Pons (tissue), 1 donor: ENCODE data around the gene NEO1.

Source experiments
- DNase-seq: peaks from one replicate; pipeline ENCODE4 v3.0.0-alpha.2; 2016; ENCODE audit warnings: low spot score

NEO1 gene

GRCh38 chr15:73028831-73029451, 23.3 kb upstream of the NEO1 start:
- DNase-seq, result no peak

- no peak for DNase-seq
Observed at GRCh38 chr15:73030122-73030679, 22.1 kb upstream of the NEO1 start.

DNA sequence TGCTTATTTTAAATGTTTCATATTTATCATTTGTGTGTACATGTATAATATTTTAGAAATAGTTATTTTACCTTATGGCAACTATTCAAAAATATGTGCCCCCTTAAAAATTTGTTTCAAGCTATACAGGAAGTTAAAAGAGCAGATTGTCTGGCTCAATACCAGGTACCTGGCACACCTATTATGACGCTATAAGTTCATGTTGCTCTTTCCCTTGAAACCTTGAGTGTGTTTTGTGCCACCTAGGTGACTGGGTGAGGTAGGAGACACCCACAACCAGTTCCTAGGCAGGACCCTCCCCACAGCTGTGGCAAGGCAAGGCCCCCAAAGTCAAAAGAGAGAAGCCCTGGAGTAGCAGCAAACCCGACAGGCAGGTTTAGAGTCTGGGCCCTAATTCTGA, 20.6 kb upstream of the NEO1 start:
- DNase-seq, result no peak

DNA sequence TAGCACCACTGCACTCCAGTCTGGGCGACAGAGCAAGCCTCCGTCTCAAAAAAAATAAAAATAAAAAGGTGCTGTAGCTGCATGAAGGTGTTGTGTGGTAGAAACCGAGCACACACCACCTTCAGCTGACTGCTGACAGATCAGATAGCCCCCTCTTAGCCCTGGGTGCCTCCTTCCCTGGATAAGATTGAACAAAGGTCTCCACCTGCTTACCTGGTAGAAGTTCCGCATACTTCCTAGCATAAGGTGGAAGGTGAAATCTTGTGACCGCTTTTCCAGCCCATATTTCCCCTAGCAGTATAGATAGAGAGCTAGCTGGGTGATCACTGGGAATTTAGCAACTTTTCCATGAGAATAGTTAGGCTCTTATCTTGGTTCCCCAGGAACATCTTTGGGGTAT, 18.7 kb upstream of the NEO1 start:
- no peak for DNase-seq

- DNase-seq, result no peak
Observed at GRCh38 chr15:73034221-73034620, 18.0 kb upstream of the NEO1 start.

DNA sequence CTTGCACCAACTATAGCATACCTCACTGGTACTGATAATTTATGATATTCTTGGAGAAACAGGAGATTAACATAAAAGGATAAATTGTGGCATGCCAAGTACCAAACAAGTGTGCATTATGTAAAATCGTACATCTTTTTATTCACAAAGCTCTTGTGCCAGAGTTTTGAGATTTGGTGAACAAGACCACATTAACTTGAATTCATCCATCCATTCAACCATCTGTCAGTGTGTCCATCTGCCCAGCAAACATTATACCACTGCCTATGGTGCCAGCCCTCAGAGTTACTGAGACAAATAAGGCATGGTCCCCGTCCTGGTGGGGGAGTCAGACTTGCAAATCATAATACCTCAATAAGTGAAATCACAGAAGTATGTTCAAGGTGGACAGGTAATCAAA, 17.0 kb upstream of the NEO1 start:
- DNase-seq, result no peak

DNA sequence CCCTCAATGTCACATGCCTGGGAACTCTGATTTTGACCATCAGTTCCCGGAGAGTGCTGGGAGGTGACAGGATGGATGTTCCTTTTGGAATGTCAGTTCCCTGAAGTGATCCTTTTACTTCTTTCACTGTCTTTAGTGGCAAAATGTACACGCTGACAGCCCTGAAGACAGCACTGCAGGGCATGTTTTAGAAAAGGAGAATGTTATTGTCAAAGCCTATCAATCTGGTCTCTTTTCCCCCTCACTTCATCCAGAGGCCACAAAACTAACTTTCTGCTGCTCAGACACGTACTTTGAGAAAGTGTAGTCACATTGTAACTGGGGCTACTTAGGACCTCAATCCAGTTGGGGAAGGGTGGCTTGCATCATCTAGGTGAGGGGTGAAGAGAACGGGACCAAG, 14.0 kb upstream of the NEO1 start:
- no peak for DNase-seq

DNA sequence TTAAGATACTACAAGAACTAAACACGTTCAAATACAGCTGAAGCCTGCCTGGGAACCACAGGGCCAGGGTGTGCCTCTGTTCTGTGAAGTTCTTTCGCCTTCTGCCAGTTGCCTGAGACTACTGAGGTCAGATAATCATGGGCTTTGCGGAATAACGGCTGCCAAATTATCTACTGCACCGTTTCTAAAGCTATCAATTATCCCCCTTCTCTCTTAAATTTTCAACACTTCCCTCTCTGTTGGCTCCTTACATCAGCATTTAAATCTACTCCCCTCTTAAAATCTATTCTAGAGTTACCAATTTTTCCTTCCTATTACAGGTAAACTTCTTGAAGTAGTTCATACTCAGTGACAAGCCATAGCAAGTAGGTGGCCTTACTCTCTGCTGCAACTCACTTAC, 6.2 kb upstream of the NEO1 start:
- DNase-seq, result no peak

DNA sequence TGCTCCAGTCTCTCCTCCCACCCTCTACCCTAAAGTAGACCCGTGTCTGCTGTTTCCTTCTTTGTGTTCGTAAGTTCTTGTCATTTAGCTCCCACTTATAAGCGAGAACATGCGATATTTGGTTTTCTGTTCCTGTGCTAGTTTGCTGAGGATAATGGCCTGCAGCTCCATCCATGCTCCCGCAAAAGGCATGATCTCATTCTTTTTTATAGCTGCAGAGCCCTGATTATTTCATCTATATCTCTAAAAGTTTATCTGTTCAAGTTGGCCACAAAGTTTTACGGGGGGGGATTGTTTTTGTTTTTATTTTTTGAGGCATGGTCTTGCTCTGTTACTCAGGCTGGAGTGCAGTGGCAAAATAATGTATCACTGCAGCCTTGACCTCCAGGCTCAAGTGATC, 4.4 kb upstream of the NEO1 start:
- DNase-seq, result no peak

DNA sequence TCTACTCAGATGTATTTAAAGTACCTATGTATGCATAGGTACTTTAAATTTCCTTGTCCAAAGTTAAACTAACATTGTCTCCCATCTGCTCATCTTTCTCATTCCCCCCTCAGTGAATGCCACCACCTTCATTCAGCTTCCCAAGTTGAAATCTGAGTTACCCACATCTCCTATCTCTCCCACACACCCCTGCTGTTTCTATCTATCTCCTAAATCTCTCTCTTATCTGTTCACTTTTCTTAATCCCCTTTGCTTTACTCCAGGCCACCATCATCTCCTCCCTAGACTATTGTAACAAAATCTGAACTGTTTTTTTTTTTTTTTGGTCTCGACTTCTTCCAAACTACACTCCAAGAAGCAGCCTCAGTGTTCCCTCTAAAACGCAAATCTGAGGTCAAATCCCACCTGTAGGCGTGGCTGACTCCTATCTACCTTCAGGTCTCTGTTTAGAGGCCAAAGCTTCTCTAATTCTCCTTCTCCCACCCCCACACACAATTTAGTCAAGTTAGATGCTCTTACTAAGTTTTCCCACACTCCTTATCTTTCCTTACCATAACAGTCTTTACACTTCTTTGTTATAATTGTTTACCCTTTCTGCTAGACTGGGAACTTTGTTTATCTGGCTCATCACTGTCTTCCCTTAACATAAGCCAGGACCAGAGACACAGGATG, 3.5 kb upstream of the NEO1 start:
- no peak for DNase-seq

- peak; percentile 86 for DNase-seq
Observed at GRCh38 chr15:73049564-73050215, 2.6 kb upstream of the NEO1 start.

- DNase-seq, result peak; percentile 53
Observed at GRCh38 chr15:73050561-73051295, 1.5 kb upstream of the NEO1 start.

DNA sequence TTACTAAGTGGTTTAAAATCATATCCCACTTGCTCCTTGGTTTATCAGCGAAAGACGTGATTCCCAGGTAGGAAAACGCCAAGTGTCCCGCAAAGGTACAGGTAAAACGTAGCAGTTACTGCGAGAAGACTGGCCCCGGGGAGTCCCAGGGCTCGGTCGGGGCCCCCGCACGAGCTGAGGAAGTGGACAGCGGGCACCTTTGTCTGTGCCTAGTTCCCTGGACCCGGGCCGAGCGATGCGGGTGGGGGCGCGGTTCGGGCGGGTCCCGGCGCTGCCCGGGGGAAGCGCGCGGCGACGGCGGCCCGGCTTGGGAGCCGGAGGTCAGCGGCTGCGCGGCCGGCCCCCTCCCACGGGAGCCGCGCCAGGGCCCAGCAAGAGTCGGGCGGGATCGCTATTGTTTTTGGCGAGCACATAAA, 864 bp upstream of the NEO1 start:
- DNase-seq, result peak; percentile 49

DNA sequence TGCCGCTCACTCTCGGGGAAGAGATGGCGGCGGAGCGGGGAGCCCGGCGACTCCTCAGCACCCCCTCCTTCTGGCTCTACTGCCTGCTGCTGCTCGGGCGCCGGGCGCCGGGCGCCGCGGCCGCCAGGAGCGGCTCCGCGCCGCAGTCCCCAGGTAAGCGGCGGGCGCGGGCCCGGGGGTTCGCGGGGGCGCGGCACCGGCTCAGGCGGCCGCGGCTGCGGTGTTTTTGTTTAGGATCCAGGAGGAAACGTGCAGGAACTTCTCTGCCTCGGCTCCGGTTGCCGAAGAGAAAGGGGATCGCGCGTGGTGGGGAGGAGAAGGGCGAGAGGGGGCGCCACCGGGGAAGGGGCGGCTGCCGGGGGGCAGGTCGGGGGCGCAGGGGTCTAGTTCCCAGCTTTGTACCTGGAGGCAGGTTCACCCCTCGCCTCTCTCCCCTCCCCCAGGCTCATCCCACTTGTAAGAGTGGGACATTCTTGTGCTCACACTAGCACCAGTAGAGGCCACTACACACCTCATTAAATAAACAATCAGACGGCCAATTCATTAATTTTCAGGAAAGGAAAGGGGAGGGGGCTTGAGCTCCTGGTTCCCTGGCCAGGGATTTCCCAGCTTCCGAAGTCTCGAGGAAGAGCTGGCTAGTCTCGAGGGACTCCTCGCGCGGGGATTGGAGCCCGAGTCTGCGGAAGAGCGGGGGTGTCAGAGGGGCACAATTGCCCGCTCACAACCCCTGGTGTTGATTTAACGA, 562 bp downstream of the NEO1 start:
- DNase-seq, result peak; percentile 92

DNA sequence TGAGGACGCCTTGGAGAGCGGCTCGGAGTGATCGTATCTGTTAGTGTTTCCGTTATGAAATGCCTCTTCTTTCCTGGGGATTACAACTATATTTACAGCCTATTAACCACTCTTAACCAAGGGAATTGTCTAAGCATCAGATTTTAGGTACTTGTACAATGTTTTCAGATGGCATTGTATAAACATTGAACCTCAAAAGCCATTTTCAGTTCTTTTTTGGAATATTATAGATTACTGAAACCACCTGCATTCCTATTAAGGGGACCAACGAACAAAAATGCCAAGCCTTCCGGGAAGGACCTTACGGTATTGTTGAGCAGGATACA, 1.1 kb downstream of the NEO1 start:
- DNase-seq, result no peak

DNA sequence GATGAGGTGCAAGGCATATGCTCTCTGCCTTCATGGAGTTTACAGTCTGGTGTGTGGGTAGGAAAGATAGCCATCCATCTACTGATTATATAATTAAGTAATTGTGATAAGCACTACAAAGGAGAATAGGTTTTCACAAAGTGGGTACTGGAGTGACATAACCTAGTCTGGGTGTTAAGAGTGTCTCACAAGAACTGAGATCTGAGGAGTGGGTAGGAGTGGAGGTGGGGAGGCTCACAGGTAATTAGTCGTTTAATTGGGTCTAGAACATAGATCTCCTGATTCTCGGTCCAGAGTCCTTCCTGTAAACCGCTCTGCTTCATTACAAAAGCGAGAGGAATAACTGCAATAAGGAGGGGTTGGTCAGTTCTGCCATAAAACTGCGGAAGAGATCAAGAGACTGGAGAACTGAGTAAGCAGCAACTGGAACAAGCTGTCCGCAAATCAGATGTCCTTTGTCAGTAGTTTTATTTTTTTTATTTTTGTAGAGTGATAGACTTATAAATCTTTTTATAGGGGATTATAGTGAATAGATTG, 2.2 kb downstream of the NEO1 start:
- DNase-seq, result peak; percentile 30

- no peak for DNase-seq
Observed at GRCh38 chr15:73056460-73056859, 4.2 kb downstream of the NEO1 start.

DNA sequence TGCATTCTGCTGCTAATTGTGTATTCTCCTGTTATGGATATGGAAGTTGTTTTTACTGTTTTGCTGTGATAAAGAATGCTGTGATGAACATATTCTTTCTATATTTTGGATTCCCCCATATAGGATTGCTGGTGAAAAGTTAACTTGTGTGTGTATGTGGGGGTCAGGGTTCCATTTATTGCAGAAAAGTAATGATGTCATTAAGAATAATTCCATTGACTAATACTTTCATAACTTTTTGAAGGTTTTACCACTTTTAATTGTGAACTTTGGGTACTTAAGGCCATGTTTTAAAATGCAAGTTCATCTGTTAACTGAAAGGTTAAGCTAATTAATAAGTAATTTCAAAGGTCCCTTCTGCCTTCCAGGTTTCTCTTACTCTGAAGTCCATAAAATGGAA, 6.2 kb downstream of the NEO1 start:
- DNase-seq, result no peak

GRCh38 chr15:73065114-73065513, 12.9 kb downstream of the NEO1 start:
- no peak for DNase-seq

GRCh38 chr15:73069109-73069508, 16.8 kb downstream of the NEO1 start:
- DNase-seq, result no peak

GRCh38 chr15:73072894-73073293, 20.6 kb downstream of the NEO1 start:
- DNase-seq, result no peak

GRCh38 chr15:73074241-73074640, 22.0 kb downstream of the NEO1 start:
- no peak for DNase-seq
